K562 (cell line): ENCODE measurements around the gene TCEANC2. TPM values are rescaled to one million over a fixed set of nuclear protein-coding genes. Genes with fewer than 3 reads are reported as not detected.

Experiments
- ATAC-seq: fragments of 200-7000 bp; cut with Tn5 transposase; 3 replicates; pipeline ENCODE4 v1.9.1; 2020; ENCODE audit warnings: moderate library complexity
- BruUV-seq: library from RNA; stranded (reverse); fragments of 400-500 nt; replicated peaks from 2 replicates; lab custom pipeline; 2021; lab: Mats Ljungman, UMichigan
- CTCF ChIA-PET: fragments of 300-600 bp; formaldehyde crosslinking; extraction: SDS; loops from one replicate; lab custom pipeline; 2021; ENCODE audit warnings: low intra/inter-chr PET ratio; lab: Yijun Ruan, JAX
- POLR2A ChIA-PET: fragments of 300-600, 350-650 bp; sonication (Branson Sonifier 250); formaldehyde crosslinking; extraction: SDS; loops from one replicate; lab custom pipeline; 2021; ENCODE audit warnings: antibody characterized with exemption, inconsistent platforms; lab: Yijun Ruan, JAX
- DNase-seq, 4 experiments: peaks; one replicate each; pipeline versions ENCODE4 v3.0.0 to v3.0.0-alpha.2; 2011 to 2018; ENCODE audit warnings: low spot score in 3 of 4, mixed read lengths in 3 of 4; ENCODE audit errors: extremely low read depth in 1 of 4
- FAIRE-seq: peaks from 2 replicates; lab custom pipeline; 2011; peaks lifted over from hg19 to GRCh38; lab: Jason Lieb, UNC
- H2AFZ ChIP-seq: 2 replicates; pipeline ENCODE4 v1.6.0; 2011; ENCODE audit warnings: low read depth, low read length, control low read depth, inconsistent platforms
- H3K27ac ChIP-seq: fragments of 200-600 bp; 3 replicates; pipeline ENCODE4 v1.8.0; 2011; ENCODE audit warnings: low read depth, mild to moderate bottlenecking, control low read depth, inconsistent platforms, low read length, moderate library complexity, mixed read lengths; ENCODE audit errors: extremely low read depth
- H3K27me3 ChIP-seq, 2 experiments: fragments of 300-600 bp in 1 of 2; 2 replicates in 1 of 2; 3 replicates in 1 of 2; pipeline versions ENCODE4 v1.6.0 to v1.8.0; 2011; ENCODE audit warnings: inconsistent platforms in 2 of 2, low read length in 2 of 2, mild to moderate bottlenecking in 1 of 2, mixed read lengths in 1 of 2, moderate library complexity in 1 of 2; ENCODE audit not compliant: control insufficient read depth in 2 of 2, insufficient read depth in 2 of 2
- H3K36me3 ChIP-seq: fragments of 300-600 bp; 3 replicates; pipeline ENCODE4 v1.8.0; 2011; ENCODE audit warnings: mild to moderate bottlenecking, low read length, inconsistent platforms; ENCODE audit not compliant: control insufficient read depth, insufficient read depth
- H3K4me1 ChIP-seq, 2 experiments: fragments of 200-600 bp in 1 of 2; replicated peaks in 1 of 2; 2 replicates in 1 of 2; 3 replicates in 1 of 2; pipeline versions ENCODE4 v1.5.1 to v1.8.0; 2011; ENCODE audit warnings: inconsistent platforms in 2 of 2, low read length in 2 of 2, mild to moderate bottlenecking in 1 of 2, mixed read lengths in 1 of 2, moderate library complexity in 1 of 2; ENCODE audit not compliant: control insufficient read depth in 2 of 2, insufficient read depth in 2 of 2
- H3K4me2 ChIP-seq: 2 replicates; pipeline ENCODE4 v1.6.1; 2011; ENCODE audit warnings: low read length, control low read depth, inconsistent platforms, mixed read lengths; ENCODE audit not compliant: insufficient read depth
- H3K4me3 ChIP-seq: fragments of 200-600 bp; sonication (generic), shearing (Covaris generic); 2 replicates; pipeline ENCODE4 v1.5.1; 2016; ENCODE audit warnings: control low read depth, inconsistent platforms
- H3K79me2 ChIP-seq: fragments of 200-600 bp; 3 replicates; pipeline ENCODE4 v1.8.0; 2011; ENCODE audit warnings: low read length, inconsistent platforms; ENCODE audit not compliant: control insufficient read depth, insufficient read depth
- H3K9ac ChIP-seq, 2 experiments: 2 replicates each; pipeline versions ENCODE4 v1.6.0 to v1.6.1; 2011; ENCODE audit warnings: low read depth in 2 of 2, low read length in 2 of 2, control low read depth in 1 of 2, inconsistent platforms in 1 of 2, mild to moderate bottlenecking in 1 of 2, mixed read lengths in 1 of 2; ENCODE audit not compliant: insufficient read depth in 1 of 2
- H3K9me1 ChIP-seq: one replicate; pipeline ENCODE4 v1.6.0; 2011; ENCODE audit warnings: inconsistent platforms, mild to moderate bottlenecking, low read length, moderate library complexity; ENCODE audit not compliant: control insufficient read depth, insufficient read depth
- H3K9me3 ChIP-seq: replicated peaks from 2 replicates; pipeline ENCODE4 v1.5.1; 2011; ENCODE audit warnings: low read depth, low read length, inconsistent platforms; ENCODE audit not compliant: control insufficient read depth, insufficient read depth
- H4K20me1 ChIP-seq: replicated peaks from 2 replicates; pipeline ENCODE4 v1.6.1; 2011; ENCODE audit warnings: low read length, inconsistent platforms, mixed read lengths; ENCODE audit not compliant: control insufficient read depth, insufficient read depth
- BHLHE40 ChIP-seq: IDR thresholded peaks from 2 replicates; pipeline ENCODE4 v1.6.1; 2011; ENCODE audit warnings: low read length, improper control_type of control experiment
- CCNT2 ChIP-seq: IDR thresholded peaks from 2 replicates; pipeline ENCODE4 v1.6.1; 2011; ENCODE audit warnings: borderline replicate concordance, low read depth, mild to moderate bottlenecking, moderate library complexity, mixed read lengths, low read length; ENCODE audit not compliant: insufficient read length; ENCODE audit errors: extremely low read depth
- HLTF ChIP-seq: fragments of 450-650 bp; IDR thresholded peaks from 2 replicates; pipeline ENCODE4 v1.6.1; 2016
- NFIC ChIP-seq: fragments of 450-650 bp; IDR thresholded peaks from 2 replicates; pipeline ENCODE4 v1.6.1; 2017; ENCODE audit warnings: mild to moderate bottlenecking, inconsistent platforms
- NFIX ChIP-seq: fragments of 250-450 bp; sonication (Bioruptor Pico); IDR thresholded peaks from 2 replicates; pipeline ENCODE4 v1.4.0; 2020; ENCODE audit warnings: low read depth, mild to moderate bottlenecking, moderate library complexity
- ZNF224 ChIP-seq: sonication (generic); formaldehyde crosslinking; IDR thresholded peaks from 2 replicates; pipeline ENCODE4 v1.8.0; 2022; ENCODE audit warnings: mild to moderate bottlenecking, missing genetic modification reagents
- WGBS: fragments of 100-300 bp; shearing (Covaris generic); methylation state at CpG from one replicate; pipeline ENCODE4 v1.1.6; 2016; ENCODE audit warnings: low coverage, mixed read lengths; ENCODE audit not compliant: insufficient coverage; ENCODE audit errors: missing lambda C conversion rate; 5-methylcytosine and 5-hydroxymethylcytosine counted together
- in situ Hi-C: fragments of 300-500 bp; cut with MboI; formaldehyde crosslinking; loops from 4 replicates; pipeline ENCODE4 v1.15.0; 2018; ENCODE audit warnings: inconsistent platforms, mixed read lengths
- intact Hi-C: fragments of 100-400 bp; cut with micrococcal nuclease; formaldehyde crosslinking; loops from 2 replicates; pipeline ENCODE4 v1.14.2; 2022
- polyA plus RNA-seq, 8 experiments: library from polyadenylated mRNA; depleted of rRNA in 4 of 8; stranded (reverse) in 5 of 8; unstranded in 3 of 8; fragments of >200 nt; fragmentation: Nextera tagmentation in 2 of 8; fragmentation: Illumina TruSeq in 1 of 8; extraction: Ambion mirVana in 2 of 8; extraction: Trizol in 1 of 8; gene quantifications; 2 replicates each; pipeline versions ENCODE4 v1.2.1 to v1.2.3, GENCODE V29; 2011 to 2014; ENCODE audit warnings: inconsistent platforms in 1 of 8, missing spikeins in 1 of 8
- total RNA-seq, 7 experiments: library from RNA; depleted of rRNA in 6 of 7; stranded (reverse); fragments of >200 nt in 6 of 7; fragmentation: Illumina TruSeq in 2 of 7; extraction: Trizol in 2 of 7; gene quantifications; 2 replicates each; pipeline versions ENCODE4 v1.2.1 to v1.2.3, GENCODE V29; 2011 to 2021; ENCODE audit warnings: low replicate concordance in 1 of 7
- TF ChIP-seq, protein P1 (sequence below): fragments of 450-650 bp; IDR thresholded peaks from 2 replicates; pipeline ENCODE4 v1.6.1; 2017; ENCODE audit warnings: antibody characterized with exemption, mild to moderate bottlenecking
- TF ChIP-seq, protein P2 (sequence below): fragments of 450-650 bp; IDR thresholded peaks from 2 replicates; pipeline ENCODE4 v1.6.1; 2017; ENCODE audit warnings: mild to moderate bottlenecking, moderate library complexity

The TCEANC2 gene
- total and polyA plus RNA-seq, 9 of the 15 experiments (the other 6 are each of a cell fraction or from before 2014, with no cell fraction given) = 3.3 to 10.2 (median 7.0) TPM

DNA sequence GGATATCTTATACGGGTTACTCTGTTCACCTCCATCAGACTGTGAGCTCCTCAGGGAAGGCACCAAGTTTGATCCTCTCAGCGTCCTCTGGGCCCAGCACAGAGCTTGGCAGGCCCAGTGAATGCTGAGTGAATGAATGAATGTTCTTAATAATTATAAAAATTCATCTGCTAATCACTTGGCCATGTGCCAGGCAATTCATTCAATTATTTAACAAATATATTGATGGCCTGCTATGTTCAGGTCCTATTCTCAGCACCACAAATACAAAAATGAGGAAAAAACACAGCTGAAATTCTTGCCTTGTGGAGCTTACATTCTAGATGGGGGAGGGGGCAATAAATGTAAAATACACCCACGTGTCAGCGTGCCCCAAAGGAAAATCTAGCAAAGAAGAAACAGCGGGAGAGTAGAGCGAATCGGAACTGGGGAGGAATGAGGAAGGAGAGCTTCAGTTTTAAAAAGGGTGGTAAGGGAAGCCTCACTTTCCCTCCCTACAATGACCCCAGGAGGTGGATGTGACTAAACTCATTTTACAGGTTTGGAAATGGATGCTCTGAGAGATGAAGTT is 83.6 kb downstream of the TCEANC2 start:
- ChIA-PET CTCF (no interaction called here), POLR2A (interaction anchor here (0.7 to 3.1 kb wide), 7 partner anchors 14 to 529 kb away, joined by 3 to 11 read pairs (median 4); partner anchors contain the start of genes CYB5RL and MRPL37)
- WGBS = 26% methylated on average over 7 of the region's 7 CpGs
- Histone ChIP-seq H3K4me3 (no peak overlapping the region), H4K20me1 (peaks cover 5% of the 10 kb centered on the region; the same call in 1 of the 2 replicates), H3K9me3 (no peaks in the 10 kb centered on the region), H3K9ac (no peak overlapping the region), H3K27me3 (peaks cover 10 to 19% of the 10 kb centered on the region in 2 experiments; a peak in 3 of 5 replicates), H3K36me3 (no peaks in the 10 kb centered on the region), H3K4me1 (peaks cover 6 to 16% of the 10 kb centered on the region in 2 experiments; a peak in 4 of 5 replicates), H3K27ac (no peak overlapping the region), H3K4me2 (no peak overlapping the region), H2AFZ (peak overlapping the region; percentile 30), H3K9me1 (no peaks in the 10 kb centered on the region), H3K79me2 (no peaks in the 10 kb centered on the region)
- intact Hi-C loops (no loop called here), in situ Hi-C loops (no loop called here)
- DNase-seq (no peak), FAIRE-seq (peak; percentile 11), ATAC-seq (no peak)
- TF ChIP-seq ZNF224 (CRISPR knock-in tag) (no peak), NFIC (peak; percentile 92), NFIX (peak; percentile 57; the same call in 1 of the 2 replicates)
- no TSS peak for BruUV-seq

DNA sequence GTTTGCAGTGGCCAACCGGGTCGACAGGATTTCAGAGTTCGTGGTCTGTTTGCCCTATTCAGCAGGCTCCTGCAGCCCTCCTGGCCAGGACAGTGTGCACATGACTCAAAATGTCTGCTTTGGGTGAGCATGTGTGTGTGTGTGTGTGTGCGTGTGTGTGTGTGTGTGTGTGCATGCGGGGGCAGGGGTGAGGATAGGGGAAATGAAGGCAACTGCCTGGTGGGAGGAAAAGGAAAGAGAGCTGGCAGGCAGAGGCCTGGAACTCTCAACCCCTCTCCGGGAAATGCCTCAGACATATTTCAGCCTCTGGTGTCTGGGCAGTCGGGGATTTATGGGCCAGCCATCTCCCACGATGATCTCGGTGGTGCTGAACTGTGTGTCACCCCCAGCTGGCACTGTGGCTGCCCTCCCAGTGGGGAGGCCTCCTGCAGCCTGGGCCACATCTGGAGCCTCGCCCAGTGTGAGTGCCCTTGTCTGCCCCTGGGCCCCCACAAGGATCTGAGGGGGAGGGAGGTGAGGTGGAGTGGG is 84.2 kb downstream of the TCEANC2 start:
- Histone ChIP-seq H3K4me1 (peaks cover 3 to 16% of the 10 kb centered on the region in 2 experiments; a peak in 4 of 5 replicates), H3K4me3 (no peak overlapping the region), H2AFZ (peak overlapping the region; percentile 30), H3K4me2 (no peak overlapping the region), H4K20me1 (peaks cover 5% of the 10 kb centered on the region; the same call in 1 of the 2 replicates), H3K9me1 (no peaks in the 10 kb centered on the region), H3K9me3 (no peaks in the 10 kb centered on the region), H3K27ac (no peak overlapping the region), H3K36me3 (no peaks in the 10 kb centered on the region), H3K9ac (no peak overlapping the region), H3K79me2 (no peaks in the 10 kb centered on the region), H3K27me3 (peaks cover 10 to 19% of the 10 kb centered on the region in 2 experiments; a peak in 3 of 5 replicates)
- ChIA-PET POLR2A (interaction anchor here (0.9 to 3.1 kb wide), 4 partner anchors 16 to 27 kb away, joined by 4 to 11 read pairs (median 6); no protein-coding TSS in a partner anchor), CTCF (no interaction called here)
- in situ Hi-C loops = no loop called here
- intact Hi-C loops = no loop called here
- FAIRE-seq = no peak
- DNase-seq = no peak
- 0 out of 3 replicates have a peak, but pooled peaks have one; percentile 11 for ATAC-seq
- BruUV-seq = no TSS peak
- 24% methylated on average over 8 of the region's 10 CpGs for WGBS
- TF ChIP-seq, protein P1, sequence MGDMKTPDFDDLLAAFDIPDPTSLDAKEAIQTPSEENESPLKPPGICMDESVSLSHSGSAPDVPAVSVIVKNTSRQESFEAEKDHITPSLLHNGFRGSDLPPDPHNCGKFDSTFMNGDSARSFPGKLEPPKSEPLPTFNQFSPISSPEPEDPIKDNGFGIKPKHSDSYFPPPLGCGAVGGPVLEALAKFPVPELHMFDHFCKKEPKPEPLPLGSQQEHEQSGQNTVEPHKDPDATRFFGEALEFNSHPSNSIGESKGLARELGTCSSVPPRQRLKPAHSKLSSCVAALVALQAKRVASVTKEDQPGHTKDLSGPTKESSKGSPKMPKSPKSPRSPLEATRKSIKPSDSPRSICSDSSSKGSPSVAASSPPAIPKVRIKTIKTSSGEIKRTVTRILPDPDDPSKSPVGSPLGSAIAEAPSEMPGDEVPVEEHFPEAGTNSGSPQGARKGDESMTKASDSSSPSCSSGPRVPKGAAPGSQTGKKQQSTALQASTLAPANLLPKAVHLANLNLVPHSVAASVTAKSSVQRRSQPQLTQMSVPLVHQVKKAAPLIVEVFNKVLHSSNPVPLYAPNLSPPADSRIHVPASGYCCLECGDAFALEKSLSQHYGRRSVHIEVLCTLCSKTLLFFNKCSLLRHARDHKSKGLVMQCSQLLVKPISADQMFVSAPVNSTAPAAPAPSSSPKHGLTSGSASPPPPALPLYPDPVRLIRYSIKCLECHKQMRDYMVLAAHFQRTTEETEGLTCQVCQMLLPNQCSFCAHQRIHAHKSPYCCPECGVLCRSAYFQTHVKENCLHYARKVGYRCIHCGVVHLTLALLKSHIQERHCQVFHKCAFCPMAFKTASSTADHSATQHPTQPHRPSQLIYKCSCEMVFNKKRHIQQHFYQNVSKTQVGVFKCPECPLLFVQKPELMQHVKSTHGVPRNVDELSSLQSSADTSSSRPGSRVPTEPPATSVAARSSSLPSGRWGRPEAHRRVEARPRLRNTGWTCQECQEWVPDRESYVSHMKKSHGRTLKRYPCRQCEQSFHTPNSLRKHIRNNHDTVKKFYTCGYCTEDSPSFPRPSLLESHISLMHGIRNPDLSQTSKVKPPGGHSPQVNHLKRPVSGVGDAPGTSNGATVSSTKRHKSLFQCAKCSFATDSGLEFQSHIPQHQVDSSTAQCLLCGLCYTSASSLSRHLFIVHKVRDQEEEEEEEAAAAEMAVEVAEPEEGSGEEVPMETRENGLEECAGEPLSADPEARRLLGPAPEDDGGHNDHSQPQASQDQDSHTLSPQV = no peak
- TF ChIP-seq CCNT2 (no peak), BHLHE40 (peak; percentile 24; the same call in 1 of the 2 replicates), HLTF (no peak)
- TF ChIP-seq, protein P2, sequence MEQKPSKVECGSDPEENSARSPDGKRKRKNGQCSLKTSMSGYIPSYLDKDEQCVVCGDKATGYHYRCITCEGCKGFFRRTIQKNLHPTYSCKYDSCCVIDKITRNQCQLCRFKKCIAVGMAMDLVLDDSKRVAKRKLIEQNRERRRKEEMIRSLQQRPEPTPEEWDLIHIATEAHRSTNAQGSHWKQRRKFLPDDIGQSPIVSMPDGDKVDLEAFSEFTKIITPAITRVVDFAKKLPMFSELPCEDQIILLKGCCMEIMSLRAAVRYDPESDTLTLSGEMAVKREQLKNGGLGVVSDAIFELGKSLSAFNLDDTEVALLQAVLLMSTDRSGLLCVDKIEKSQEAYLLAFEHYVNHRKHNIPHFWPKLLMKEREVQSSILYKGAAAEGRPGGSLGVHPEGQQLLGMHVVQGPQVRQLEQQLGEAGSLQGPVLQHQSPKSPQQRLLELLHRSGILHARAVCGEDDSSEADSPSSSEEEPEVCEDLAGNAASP = no peak
